Upper lobe of right lung (tissue), 1 donor: ENCODE results near the gene ABCC5. TPM values are rescaled to one million over a fixed set of nuclear protein-coding genes. Genes with fewer than 3 reads are reported as not detected.
"Not testable (repeated sequence)": the region's sequence is repeated elsewhere in the genome, so short reads cannot be mapped to it uniquely, and the experiment has no call there.

Source experiments
- ATAC-seq: fragments of 200-7000 bp; cut with Tn5 transposase; one replicate; pipeline ENCODE4 v1.9.1; 2020; ENCODE audit warnings: mild to moderate bottlenecking, moderate library complexity
- DNase-seq: peaks from one replicate; pipeline ENCODE4 v3.0.0-alpha.2; 2020
- H3K27ac ChIP-seq: fragments of 200-600 bp; one replicate; pipeline ENCODE4 v1.8.0; 2022
- H3K27me3 ChIP-seq: fragments of 200-600 bp; one replicate; pipeline ENCODE4 v1.8.0; 2022; ENCODE audit warnings: mild to moderate bottlenecking
- H3K36me3 ChIP-seq: fragments of 200-600 bp; one replicate; pipeline ENCODE4 v1.8.0; 2022
- H3K4me1 ChIP-seq: fragments of 200-600 bp; one replicate; pipeline ENCODE4 v1.8.0; 2022
- H3K4me3 ChIP-seq: fragments of 200-600 bp; one replicate; pipeline ENCODE4 v1.8.0; 2022; ENCODE audit warnings: mild to moderate bottlenecking
- H3K9me3 ChIP-seq: fragments of 200-600 bp; one replicate; pipeline ENCODE4 v1.8.0; 2022
- CTCF ChIP-seq: fragments of 200-600 bp; IDR thresholded peaks from one replicate; pipeline ENCODE4 v1.8.0; 2022; ENCODE audit warnings: antibody characterized with exemption
- intact Hi-C: fragments of 100-400 bp; cut with DNase I; formaldehyde crosslinking; loops from one replicate; pipeline ENCODE4 v1.11.0; 2022
- total RNA-seq: library from RNA; stranded (reverse); fragmentation: NEBNext Ultra II Directional; extraction: Animal tissue kit (Norgen Biotek cat#: 25700); gene quantifications from one replicate; pipeline ENCODE4 v1.2.1, GENCODE V29; 2021
- donor health status: DM: no; HTN: yes; CAD: no; lungs with severe emphysema.

Gene ABCC5
- total RNA-seq, 1 donor from 2014 or later = 33.5 TPM

DNA sequence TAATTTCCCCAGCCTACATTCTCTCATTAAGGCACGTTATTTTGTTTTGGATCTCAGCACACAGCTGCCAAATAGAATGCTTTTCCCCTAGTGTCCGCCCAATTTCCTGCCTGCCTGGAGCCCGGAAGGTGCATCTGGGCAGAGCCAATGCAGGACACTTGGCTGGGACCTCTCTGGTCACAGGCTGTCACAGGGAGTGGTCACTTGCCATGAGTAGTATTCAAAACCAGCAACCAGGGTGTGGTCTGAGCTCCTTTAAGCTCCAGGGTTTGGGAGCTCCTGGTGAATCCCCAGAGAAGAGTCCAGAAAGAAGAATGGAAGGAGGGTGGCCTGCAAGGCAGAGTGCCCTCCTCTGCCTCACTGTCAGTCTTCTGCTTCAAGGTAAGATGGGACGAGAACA, 35.1 kb upstream of the ABCC5 start, which contains the start of gene HTR3C:
Gene HTR3C, plus strand, starts transcription at position 281 of the 400 bp plus-strand sequence. Its CDS starts 34 bp downstream, at position 315.
- Histone ChIP-seq H3K4me1 (no peaks in the 10 kb centered on the region), H3K36me3 (no peaks in the 10 kb centered on the region), H3K27ac (no peak within 1 kb of the TSS), H3K9me3 (no peaks in the 10 kb centered on the region), H3K4me3 (no peak within 1 kb of the TSS), H3K27me3 (no peaks in the 10 kb centered on the region)
- peak; percentile 31 for ATAC-seq
- intact Hi-C loops = no loop called here
- DNase-seq = no peak
- TF ChIP-seq CTCF = no peak

DNA sequence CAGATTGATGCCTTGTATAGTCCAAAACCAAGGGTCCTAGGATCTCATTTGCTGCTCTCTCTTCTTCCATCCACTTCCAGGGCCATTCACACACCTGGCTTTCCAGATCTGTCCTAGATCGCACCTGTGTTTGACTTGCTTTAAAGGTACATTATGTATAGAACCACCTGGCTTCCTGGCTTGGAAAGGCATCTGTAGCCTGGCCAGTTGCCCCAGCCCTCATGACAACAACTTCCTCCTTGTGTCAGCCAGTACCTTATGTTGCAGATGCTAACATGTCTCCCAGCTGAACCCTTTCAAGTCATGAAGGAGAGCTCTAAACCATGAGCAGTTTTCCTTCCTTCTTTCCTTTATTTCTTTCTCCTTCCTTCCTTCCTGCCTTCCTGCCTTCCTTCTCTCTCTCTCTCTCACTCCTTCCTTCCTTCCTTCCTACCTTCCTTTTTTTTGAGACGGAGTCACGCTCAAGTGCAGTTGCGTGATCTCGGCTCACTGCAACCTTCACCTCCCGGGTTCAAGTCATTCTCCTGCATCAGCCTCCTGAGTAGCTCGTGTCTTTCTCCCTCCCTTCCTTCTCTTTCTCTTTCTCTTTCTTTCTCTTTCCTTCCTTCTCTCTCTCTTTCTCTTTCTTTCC, 32.6 kb upstream of the ABCC5 start:
- no peak overlapping the region for H3K27ac ChIP-seq
- H3K9me3 ChIP-seq = no peaks in the 10 kb centered on the region
- no peak overlapping the region for H3K4me3 ChIP-seq
- H3K4me1 ChIP-seq = no peaks in the 10 kb centered on the region
- DNase-seq = no peak
- ATAC-seq = no peak
- H3K36me3 ChIP-seq = no peaks in the 10 kb centered on the region
- H3K27me3 ChIP-seq = no peaks in the 10 kb centered on the region
- intact Hi-C loops = no loop called here
- TF ChIP-seq CTCF = no peak

- Histone ChIP-seq H3K36me3 (no peaks in the 10 kb centered on the region), H3K4me1 (no peaks in the 10 kb centered on the region), H3K9me3 (no peaks in the 10 kb centered on the region), H3K4me3 (no peak overlapping the region), H3K27me3 (no peaks in the 10 kb centered on the region), H3K27ac (no peak overlapping the region)
- TF ChIP-seq CTCF = no peak
- no peak for DNase-seq
- ATAC-seq = no peak
- intact Hi-C loops = no loop called here
Observed at GRCh38 chr3:184045995-184046394, 28.3 kb upstream of the ABCC5 start.

DNA sequence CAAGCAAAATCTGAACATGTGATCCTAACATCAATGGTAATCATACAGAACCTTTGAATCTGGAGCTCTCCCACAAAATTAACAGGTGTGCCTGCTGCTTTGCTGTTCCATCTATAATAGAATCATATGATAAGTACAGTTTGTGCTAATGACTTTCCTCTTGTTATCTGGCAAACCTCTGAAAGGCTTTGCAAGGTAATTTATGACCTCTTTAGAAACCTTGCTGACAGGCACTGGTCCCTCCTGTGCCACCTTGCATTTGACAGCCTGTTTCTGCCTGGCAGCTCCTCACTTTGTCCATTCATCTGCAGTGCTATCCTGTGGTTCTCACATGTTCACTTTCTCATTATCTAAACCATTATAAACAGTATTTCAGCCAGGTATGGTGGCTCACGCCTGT, 24.9 kb upstream of the ABCC5 start:
- Histone ChIP-seq H3K9me3 (no peaks in the 10 kb centered on the region), H3K27ac (no peak overlapping the region), H3K4me3 (no peak overlapping the region), H3K27me3 (no peaks in the 10 kb centered on the region), H3K4me1 (no peaks in the 10 kb centered on the region), H3K36me3 (no peaks in the 10 kb centered on the region)
- intact Hi-C loops = no loop called here
- ATAC-seq = no peak
- DNase-seq = no peak
- TF ChIP-seq CTCF = no peak

DNA sequence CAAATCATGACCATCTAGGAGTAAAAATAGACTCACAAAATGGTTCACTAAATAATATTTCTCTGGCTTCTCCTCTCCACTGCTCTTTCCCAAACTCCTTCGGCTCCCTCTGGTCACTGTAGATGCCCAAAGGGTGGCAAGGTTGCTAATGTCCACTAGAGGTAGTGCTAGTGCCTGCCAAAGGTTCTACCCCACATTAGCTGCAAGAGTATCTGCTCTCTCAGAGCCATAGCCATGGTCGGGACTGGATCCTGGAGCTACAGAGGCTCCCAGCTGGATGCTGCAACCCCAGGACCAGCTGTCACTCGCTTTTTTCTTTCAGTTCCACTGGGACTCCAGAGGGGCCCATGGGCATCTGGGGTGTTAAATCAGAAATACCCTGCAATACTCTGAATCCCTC, 22.3 kb upstream of the ABCC5 start:
- H3K27ac ChIP-seq = no peak overlapping the region
- peak; percentile 27 for TF ChIP-seq CTCF
- DNase-seq (no peak), ATAC-seq (peak; percentile 54)
- no peaks in the 10 kb centered on the region for H3K27me3 ChIP-seq
- no peaks in the 10 kb centered on the region for H3K4me1 ChIP-seq
- no peak overlapping the region for H3K4me3 ChIP-seq
- intact Hi-C loops = no loop called here
- no peaks in the 10 kb centered on the region for H3K9me3 ChIP-seq
- H3K36me3 ChIP-seq = no peaks in the 10 kb centered on the region

- DNase-seq (no peak), ATAC-seq (peak; percentile 82)
- Histone ChIP-seq H3K27me3 (no peaks in the 10 kb centered on the region), H3K36me3 (no peaks in the 10 kb centered on the region), H3K4me1 (no peaks in the 10 kb centered on the region), H3K9me3 (no peaks in the 10 kb centered on the region), H3K27ac (no peak overlapping the region), H3K4me3 (no peak overlapping the region)
- intact Hi-C loops = no loop called here
- no peak for TF ChIP-seq CTCF
Observed at GRCh38 chr3:184039414-184039813, 21.7 kb upstream of the ABCC5 start.

GRCh38 chr3:184038307-184038706, 20.6 kb upstream of the ABCC5 start:
- H3K27ac ChIP-seq, DNase-seq, H3K9me3 ChIP-seq, H3K4me1 ChIP-seq, H3K4me3 ChIP-seq, H3K27me3 ChIP-seq, ATAC-seq, H3K36me3 ChIP-seq, intact Hi-C loops: not testable (repeated sequence)
